HepG2 (cell line): Measurements from ENCODE around the gene PCYT2. TPM values are rescaled to one million over a fixed set of nuclear protein-coding genes. Genes with fewer than 3 reads are reported as not detected.

Source experiments
- AHR ChIP-seq: IDR thresholded peaks from 2 replicates; pipeline ENCODE4 v1.6.1; 2018; ENCODE audit warnings: missing genetic modification reagents, missing compliant biosample characterization
- HMG20B ChIP-seq: conservative IDR thresholded peaks from 2 replicates; pipeline ENCODE4 v1.6.1; 2016; ENCODE audit warnings: missing genetic modification reagents, missing compliant biosample characterization
- LRRFIP1 ChIP-seq: sonication (generic); formaldehyde crosslinking; conservative IDR thresholded peaks from 2 replicates; pipeline ENCODE4 v1.4.0; 2020; ENCODE audit warnings: missing genetic modification reagents
- MNT ChIP-seq: fragments of 450-650 bp; IDR thresholded peaks from 2 replicates; pipeline ENCODE4 v1.6.1; 2016
- RARG ChIP-seq: sonication (generic); formaldehyde crosslinking; IDR thresholded peaks from 2 replicates; pipeline ENCODE4 v1.4.0; 2020; ENCODE audit warnings: low read depth, mild to moderate bottlenecking, missing genetic modification reagents
- SIN3A ChIP-seq: IDR thresholded peaks from 2 replicates; pipeline ENCODE4 v1.6.1; 2011; ENCODE audit warnings: low read depth, mild to moderate bottlenecking, control low read depth, low read length, borderline replicate concordance
- SKIL ChIP-seq: sonication (generic); formaldehyde crosslinking; IDR thresholded peaks from 2 replicates; pipeline ENCODE4 v1.8.0; 2022; ENCODE audit warnings: missing genetic modification reagents, mild to moderate bottlenecking, moderate library complexity, borderline replicate concordance
- SNRNP70 ChIP-seq: fragments of 200-400 bp; formaldehyde crosslinking; IDR thresholded peaks from 2 replicates; pipeline ENCODE4 v1.6.1; 2017; ENCODE audit warnings: mild to moderate bottlenecking, low read depth, low read length, moderate library complexity
- STAT5B ChIP-seq: sonication (generic); formaldehyde crosslinking; IDR thresholded peaks from 2 replicates; pipeline ENCODE4 v1.4.0; 2020; ENCODE audit warnings: missing genetic modification reagents
- SYNCRIP ChIP-seq: fragments of 200-400 bp; formaldehyde crosslinking; IDR thresholded peaks from 2 replicates; pipeline ENCODE4 v1.6.1; 2018; ENCODE audit warnings: mild to moderate bottlenecking, low read depth, low read length; ENCODE audit not compliant: insufficient read depth
- TEAD2 ChIP-seq: sonication (generic); formaldehyde crosslinking; IDR thresholded peaks from 2 replicates; pipeline ENCODE4 v1.9.0; 2021; ENCODE audit warnings: missing genetic modification reagents
- TFE3 ChIP-seq: IDR thresholded peaks from 2 replicates; pipeline ENCODE4 v1.6.1; 2016
- TP53 ChIP-seq: sonication (generic); formaldehyde crosslinking; conservative IDR thresholded peaks from 2 replicates; pipeline ENCODE4 v1.4.0; 2020; ENCODE audit warnings: missing genetic modification reagents
- ZBTB38 ChIP-seq: sonication (generic); formaldehyde crosslinking; IDR thresholded peaks from 2 replicates; pipeline ENCODE4 v1.5.1; 2020; ENCODE audit warnings: mild to moderate bottlenecking, missing genetic modification reagents
- ZNF362 ChIP-seq: sonication (generic); formaldehyde crosslinking; IDR thresholded peaks from 2 replicates; pipeline ENCODE4 v1.4.0; 2020; ENCODE audit warnings: missing genetic modification reagents, mild to moderate bottlenecking, borderline replicate concordance
- ZNF446 ChIP-seq: sonication (generic); formaldehyde crosslinking; IDR thresholded peaks from 2 replicates; pipeline ENCODE4 v1.5.0; 2020; ENCODE audit warnings: mild to moderate bottlenecking, missing genetic modification reagents
- ZNF704 ChIP-seq: sonication (generic); formaldehyde crosslinking; IDR thresholded peaks from 2 replicates; pipeline ENCODE4 v1.8.1; 2023; ENCODE audit warnings: mild to moderate bottlenecking, inconsistent platforms, moderate library complexity, missing genetic modification reagents, borderline replicate concordance
- ZNF841 ChIP-seq: sonication (generic); formaldehyde crosslinking; IDR thresholded peaks from 2 replicates; pipeline ENCODE4 v1.8.1; 2023; ENCODE audit warnings: missing genetic modification reagents, borderline replicate concordance
- polyA plus RNA-seq, 8 experiments: library from polyadenylated mRNA; depleted of rRNA in 3 of 8; stranded (reverse) in 7 of 8; unstranded in 1 of 8; fragments of >200 nt; fragmentation: Illumina TruSeq in 4 of 8; extraction: Trizol in 4 of 8; gene quantifications; 2 replicates each; pipeline versions ENCODE4 v1.2.1 to v1.2.3, GENCODE V29; 2011 to 2016; ENCODE audit warnings: low read depth in 4 of 8, missing spikeins in 1 of 8, mixed read lengths in 1 of 8; ENCODE audit not compliant: insufficient read depth in 1 of 8
- total RNA-seq, 5 experiments: library from RNA; depleted of rRNA; stranded (reverse); fragments of >200 nt; fragmentation: Illumina TruSeq; extraction: Trizol; gene quantifications; 2 replicates each; pipeline ENCODE4 v1.2.3, GENCODE V29; 2016; ENCODE audit warnings: low read depth in 1 of 5

The PCYT2 gene
- total and polyA plus RNA-seq, 2 of the 13 experiments (the other 11 are each of a cell fraction or from before 2014, with no cell fraction given): 147 to 297 TPM

- TF ChIP-seq MNT: peak; percentile 56
- TF ChIP-seq SYNCRIP: no peak
- no peak for TF ChIP-seq ZNF841 (CRISPR knock-in tag)
- TF ChIP-seq LRRFIP1 (CRISPR knock-in tag): no peak
- no peak; the same call in 1 of the 2 replicates for TF ChIP-seq AHR (CRISPR knock-in tag)
- no peak for TF ChIP-seq TP53 (CRISPR knock-in tag)
- peak; percentile 92 for TF ChIP-seq TFE3 (CRISPR knock-in tag)
- TF ChIP-seq ZNF362 (CRISPR knock-in tag): peak; percentile 37; the same call in 1 of the 2 replicates
- TF ChIP-seq SIN3A: peak; percentile 57
- no peak for TF ChIP-seq RARG (CRISPR knock-in tag)
- TF ChIP-seq SNRNP70: no peak
- 0 out of 2 replicates have a peak, but pooled peaks have one; percentile 59 for TF ChIP-seq TEAD2
- peak; percentile 76; the same call in 1 of the 2 replicates for TF ChIP-seq ZNF704 (CRISPR knock-in tag)
- TF ChIP-seq SKIL (CRISPR knock-in tag): peak; percentile 59; the same call in 1 of the 2 replicates
- TF ChIP-seq ZNF446 (CRISPR knock-in tag): peak; percentile 19; the same call in 1 of the 2 replicates
- TF ChIP-seq ZBTB38: peak; percentile 92
- no peak for TF ChIP-seq STAT5B (CRISPR knock-in tag)
- TF ChIP-seq HMG20B: no peak
These were observed 16.7 kb upstream of the PCYT2 start, which contains the start of gene MAFG (continued) for GRCh38 chr17:81927653-81928543.
